HG03457 (cell line): Measurements from ENCODE around the gene RGL4.
"Not testable (repeated sequence)": the region's sequence is repeated elsewhere in the genome, so short reads cannot be mapped to it uniquely, and the experiment has no call there.

Source experiments
- ATAC-seq: cut with Tn5 transposase; IDR thresholded peaks from one replicate; pipeline ENCODE4 v1.9.1; 2021; ENCODE audit warnings: moderate number of reproducible peaks; ENCODE audit not compliant: unreplicated experiment

Gene RGL4

GRCh38 chr22:23728108-23728507, 37.3 kb downstream of the RGL4 start:
- ATAC-seq, result not testable (repeated sequence)

- ATAC-seq, result no peak
Observed at GRCh38 chr22:23737696-23738095, 46.9 kb downstream of the RGL4 start.

GRCh38 chr22:23742505-23743264, 51.9 kb downstream of the RGL4 start:
- no peak for ATAC-seq

DNA sequence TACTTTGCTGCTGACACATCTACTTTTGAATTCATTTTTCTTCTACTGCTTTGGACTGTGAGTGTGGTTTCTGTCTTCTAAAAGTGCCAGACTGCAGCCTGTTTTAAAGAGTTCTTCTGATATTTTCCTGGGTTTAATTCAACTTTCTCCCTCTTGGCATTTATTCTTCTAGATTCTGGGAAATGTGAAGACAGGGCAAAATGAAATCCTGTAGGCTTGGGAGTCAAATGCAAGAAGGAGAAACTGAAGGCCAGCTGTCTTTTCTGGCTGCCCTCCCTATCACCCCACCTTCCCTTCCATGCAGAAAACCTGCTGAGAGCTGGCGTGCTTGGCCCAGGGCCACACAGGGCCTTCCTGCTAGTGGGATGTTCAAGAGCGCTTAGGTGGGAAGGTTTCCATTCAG, 52.5 kb downstream of the RGL4 start:
- ATAC-seq, result no peak

DNA sequence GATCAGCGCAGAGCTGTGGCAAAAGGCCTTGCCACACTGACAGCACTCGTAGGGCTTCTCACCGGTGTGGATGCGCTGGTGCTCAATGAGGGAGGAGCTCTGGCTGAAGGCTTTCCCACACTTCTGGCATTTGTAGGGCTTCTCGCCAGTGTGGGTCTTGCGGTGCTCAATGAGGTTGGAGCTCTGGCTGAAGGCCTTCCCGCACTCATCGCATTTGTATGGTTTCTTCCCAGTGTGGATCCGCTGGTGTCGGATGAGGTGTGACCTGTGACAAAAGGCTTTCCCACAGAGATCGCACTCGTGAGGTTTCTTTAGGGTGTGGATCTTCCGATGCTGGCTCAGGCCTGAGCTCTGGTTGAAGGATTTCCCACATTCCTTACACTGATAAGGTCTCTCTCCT, 53.2 kb downstream of the RGL4 start:
- ATAC-seq, result no peak

DNA sequence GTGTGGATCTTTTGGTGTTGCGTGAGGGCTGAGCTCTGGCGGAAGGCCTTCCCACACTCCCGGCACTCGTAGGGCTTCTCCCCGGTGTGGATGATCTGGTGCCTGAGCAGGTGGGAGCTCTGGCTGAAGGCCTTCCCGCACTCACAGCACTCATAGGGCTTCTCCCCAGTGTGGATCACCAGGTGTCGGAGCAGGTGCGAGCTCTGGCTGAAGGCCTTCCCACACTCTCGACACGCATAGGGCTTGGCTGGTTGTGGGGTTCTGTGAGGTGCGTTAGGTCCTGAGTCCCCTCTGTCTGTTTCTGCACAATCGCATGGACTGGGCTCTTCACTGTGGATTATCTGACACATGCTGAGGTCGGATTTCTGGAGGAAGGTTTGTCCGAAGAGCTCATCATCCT, 53.7 kb downstream of the RGL4 start:
- no peak for ATAC-seq

- ATAC-seq, result no peak
Observed at GRCh38 chr22:23745791-23746190, 55.0 kb downstream of the RGL4 start.
